Measurements from ENCODE around the gene TMEM179.

Gene TMEM179

DNA sequence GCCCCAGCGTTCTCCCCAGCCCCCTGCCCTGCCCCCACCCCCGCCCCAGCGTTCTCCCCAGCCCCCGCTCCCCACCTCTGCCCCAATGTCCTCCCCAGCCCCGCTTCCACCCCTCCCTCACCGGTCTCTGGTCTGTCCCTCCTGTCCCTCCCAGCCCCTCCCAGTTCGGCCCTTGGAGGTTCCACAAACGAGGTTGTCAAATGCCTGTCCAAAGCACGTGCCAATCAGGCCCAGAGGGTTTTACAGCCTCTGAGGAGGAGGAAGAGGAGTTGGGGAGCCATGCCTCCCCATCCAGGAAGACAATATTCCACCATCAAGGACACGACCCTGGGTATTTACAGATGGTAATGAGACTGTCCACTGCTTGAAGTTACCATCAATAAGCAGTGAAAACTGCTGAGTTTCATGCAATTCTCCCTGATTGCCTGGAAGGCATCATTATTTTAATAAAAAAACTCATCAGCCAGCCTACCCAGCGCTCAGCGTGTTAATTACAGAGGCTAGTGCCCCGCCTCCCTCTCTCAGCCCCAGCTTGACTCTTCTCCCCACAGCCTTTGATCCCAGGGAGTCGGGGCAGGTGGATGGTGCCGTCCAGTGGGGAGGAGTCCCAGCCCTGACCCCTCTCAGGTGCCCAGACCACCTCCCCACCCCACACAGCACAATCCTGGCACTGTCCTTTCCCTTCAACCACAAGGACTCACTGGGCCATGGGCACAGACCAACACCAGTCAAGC, 55.6 kb downstream of the TMEM179 start:
- DNase-seq (ENCODE audit: low read depth, low spot score), result no peak
- no peak overlapping the region for H3K27ac ChIP-seq

DNA sequence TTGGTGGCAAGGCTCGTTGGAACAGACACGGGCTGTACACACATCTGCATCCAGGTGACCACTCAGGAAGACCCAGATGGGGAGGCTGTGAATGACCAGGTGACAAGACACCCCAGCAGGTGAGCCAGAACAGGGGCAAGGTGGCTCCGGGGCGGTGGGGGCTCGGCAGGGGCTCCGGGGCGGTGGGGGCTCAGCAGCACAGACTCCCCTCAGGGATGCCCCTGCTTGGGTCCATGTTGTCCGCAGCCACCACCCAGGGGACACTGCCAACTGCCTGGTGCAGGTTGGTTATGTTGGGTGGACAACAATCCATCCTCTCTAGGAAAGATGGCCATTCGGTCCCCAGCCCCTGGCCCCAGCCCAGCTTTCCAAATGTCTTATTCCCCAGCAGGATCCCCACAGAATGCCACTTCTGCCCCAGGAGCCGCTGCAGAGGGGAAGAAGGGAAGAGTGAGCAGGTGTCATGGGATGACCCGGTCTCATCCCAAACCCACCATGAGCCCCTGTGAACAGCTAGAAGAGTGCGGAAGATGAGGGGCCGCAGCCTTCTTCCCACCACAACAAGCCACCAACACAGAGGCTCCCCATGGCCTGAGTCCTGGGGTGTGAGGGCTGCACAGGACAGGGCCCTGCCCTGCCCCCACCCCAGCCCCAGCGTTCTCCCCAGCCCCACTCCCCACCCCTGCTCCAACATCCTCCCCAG, 56.4 kb downstream of the TMEM179 start:
- no peak for DNase-seq (ENCODE audit: low read depth, low spot score)
- no peak overlapping the region for H3K27ac ChIP-seq

DNA sequence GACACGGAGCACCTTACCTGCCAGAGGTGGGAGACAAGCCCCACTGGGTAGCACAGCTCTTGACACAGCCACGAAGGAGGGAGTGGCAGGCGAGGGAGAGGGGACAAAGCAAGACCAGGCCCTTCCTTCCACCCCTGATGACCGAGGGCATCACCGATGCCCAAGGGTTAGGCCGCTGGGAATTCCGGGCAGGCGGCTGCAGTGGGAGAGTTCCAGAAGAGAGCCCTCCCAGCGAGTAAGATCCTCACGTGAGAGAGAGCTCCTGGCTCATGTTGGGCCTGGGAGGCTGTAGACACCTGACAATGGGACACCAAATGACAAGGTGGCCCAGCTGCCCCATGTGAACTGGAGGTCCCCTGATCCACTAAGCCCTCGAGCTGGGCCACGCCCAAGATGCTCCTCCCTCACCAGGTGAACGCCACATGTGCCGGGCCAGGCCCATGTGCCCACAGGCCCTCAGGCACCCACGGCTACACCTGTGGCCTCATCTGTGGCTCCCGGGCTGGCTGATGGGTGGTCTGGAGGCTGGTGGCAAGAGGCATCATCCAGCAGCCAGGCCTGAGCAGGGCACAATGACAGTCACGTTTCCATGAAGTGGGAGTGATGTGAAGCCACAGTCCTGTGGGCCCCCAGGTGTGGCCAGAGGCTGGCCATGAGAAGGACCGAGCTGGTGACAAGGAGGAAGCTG, 57.1 kb downstream of the TMEM179 start:
- no peak for DNase-seq (ENCODE audit: low read depth, low spot score)
- no peak overlapping the region for H3K27ac ChIP-seq

DNA sequence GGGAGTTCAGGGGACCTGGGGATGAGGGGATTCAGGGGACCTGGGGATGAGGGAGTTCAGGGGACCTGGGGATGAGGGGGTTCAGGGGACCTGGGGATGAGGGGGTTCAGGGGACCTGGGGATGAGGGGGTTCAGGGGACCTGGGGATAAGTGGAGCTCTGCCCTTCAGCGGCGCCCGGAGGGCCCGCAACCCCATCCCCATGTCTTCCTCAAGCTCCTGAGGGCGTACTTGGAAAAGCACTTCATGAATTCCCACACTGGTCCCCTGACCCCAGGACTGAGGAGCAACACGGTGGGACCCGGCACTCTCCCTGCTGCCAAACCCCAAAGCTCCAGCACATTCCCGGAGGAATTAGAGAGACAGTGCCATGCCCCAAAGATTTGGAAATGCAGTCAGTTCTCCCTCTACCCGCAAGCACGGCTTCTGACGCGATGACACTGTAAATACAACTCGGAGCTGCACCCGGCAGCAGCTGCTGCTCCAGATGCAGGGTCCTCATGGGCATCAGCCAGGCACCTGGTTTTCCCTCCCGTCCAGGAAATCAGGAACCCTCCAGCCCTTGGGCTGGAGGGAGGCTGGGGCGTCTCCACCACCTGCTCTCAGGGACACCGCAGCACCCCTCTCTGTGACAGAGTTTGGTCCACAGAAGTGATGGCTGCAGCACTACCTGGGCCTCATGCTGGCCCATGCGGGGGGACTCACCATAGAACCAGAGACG, 57.8 kb downstream of the TMEM179 start:
- DNase-seq (ENCODE audit: low read depth, low spot score), result no peak
- H3K27ac ChIP-seq, result no peak overlapping the region

DNA sequence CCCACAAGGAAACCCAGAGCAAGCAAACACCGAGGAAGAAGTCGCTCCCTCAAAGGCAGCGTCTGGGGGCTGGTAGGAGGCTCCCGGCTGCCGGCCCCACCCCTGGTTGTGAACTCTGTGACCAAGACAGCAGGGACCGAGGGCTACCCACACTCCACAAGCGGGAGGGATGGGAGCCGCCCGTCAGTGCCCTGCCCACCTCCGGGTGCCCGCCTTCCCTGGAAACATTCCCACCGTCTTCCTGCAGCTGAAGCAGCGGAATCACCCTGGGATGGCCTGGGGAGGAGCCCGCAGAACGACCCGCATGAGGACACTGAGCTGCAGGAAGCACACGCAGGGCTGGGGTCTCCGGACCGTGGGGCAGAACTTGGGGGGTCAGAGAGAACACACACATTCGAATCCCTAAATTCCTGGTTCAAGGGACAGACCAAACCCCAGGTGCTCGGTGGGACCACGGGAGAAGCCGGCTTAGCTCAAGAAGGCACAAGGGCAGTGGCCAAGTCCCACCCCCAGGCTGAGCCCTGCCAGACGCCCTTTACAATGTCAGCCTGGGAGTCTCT, 58.5 kb downstream of the TMEM179 start:
- H3K27ac ChIP-seq, result no peak overlapping the region
- DNase-seq (ENCODE audit: low read depth, low spot score), result no peak

DNA sequence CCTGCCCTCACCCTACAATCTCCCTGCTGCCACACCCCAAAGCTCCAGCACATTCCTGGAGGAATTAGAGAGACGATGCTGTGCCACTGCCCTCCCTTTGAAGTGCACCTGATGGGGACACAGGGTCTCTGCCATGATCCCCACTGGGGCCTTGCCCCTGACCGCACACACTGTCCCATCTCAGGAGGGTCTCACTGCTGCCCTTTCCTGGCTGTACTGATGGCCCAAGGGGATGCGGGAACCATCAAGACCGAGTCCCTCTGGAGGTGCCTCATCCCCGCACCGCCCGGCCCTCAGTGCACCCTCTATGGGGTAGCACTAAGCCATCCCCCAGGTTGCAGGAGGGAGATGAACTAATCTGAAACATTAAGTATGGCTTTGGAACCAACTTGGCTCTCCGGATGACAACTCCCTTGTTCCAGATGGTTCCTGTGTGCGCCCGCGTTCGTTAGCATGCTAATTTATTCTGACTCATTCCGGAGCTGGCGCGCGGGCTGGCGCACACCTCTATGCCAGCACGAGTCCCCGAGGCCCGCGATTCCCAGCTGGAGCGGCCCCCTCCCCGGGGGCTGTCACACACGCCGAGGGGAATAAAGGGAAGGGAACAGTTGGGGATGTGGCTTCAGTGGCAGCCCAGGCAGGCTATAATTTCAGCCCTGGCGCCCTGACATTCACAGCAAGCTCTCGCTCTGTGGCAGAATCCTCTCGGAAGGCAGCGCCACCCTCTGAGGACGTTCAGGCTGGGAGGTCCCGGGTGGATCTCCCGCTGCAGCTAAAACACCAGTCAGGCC, 59.2 kb downstream of the TMEM179 start:
- no peak overlapping the region for H3K27ac ChIP-seq
- DNase-seq (ENCODE audit: low read depth, low spot score), result no peak

DNA sequence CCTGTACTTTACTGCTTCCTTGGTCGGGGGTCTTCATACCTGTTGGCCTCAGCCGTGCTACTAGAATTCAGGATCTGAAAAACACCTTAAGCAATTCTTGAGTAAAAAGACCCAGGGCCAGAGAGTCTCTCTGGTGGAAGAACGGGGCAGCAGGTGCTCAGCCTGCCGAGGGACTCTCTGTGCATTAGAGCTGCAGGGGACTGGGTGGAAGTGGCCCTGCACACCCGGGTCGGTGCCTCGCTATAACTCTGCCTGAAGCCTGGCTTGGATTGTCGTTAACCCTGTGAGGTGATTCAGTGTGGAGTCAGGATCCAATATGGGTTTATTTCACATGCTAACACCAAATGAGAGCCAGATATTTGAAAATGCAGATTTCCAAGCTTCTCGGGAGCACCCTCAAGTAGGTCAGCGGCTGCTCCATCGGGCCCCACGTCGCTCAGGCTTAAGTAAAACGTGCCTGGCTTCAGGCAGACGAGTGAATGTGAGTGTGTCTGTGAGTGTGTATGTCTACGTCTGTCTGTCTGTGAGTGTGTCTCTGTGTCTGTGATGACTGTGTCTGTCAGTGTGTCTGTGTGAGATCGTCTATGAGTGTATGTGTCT, 60.1 kb downstream of the TMEM179 start:
- no peak for DNase-seq (ENCODE audit: low read depth, low spot score)
- no peak overlapping the region for H3K27ac ChIP-seq

DNA sequence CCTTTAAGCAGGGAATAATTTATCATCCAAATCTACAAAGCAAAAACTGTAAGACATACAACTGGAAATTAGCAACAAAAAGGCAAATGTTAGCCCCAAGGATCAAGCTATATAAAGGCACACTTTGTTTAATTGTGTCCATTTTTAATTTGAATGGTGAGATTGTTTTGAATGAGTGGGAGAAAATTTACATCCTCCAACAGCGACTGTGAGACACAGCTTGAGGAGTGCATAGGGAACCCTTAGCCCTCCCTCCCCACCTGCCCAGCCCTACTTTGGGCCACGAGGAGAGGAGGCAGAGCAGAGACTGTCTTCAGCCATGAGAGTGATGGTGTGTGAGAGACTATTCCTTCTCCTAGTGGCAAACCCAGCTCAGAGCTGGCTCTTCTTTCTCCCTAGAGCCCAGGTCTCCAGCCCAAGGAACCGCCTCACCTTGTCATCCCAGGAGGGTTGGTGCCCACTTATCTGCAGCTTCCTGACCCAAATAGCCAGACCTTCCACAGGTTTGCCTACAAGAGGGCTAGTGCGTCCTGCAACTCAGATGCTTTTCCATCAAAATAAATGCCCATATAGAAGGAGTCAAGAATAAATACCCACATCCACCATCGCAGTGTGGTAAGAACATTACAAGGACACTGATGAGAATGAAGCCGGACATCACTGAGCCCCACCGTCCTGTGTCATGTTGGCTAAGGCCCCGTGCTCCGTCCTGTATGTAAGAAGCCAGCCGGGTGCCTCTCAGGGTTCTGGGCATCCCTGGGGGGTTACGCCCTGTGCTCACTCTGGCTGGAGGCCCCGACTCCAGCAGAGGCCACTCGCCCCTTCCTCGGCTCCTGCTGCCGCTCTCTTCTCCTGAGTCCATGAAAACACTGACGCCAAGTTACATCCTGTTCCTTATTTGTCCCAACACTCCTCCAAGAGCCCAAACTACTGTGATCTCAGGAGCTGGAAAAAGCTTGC, 61.4 kb downstream of the TMEM179 start:
- no peak overlapping the region for H3K27ac ChIP-seq
- no peak for DNase-seq (ENCODE audit: low read depth, low spot score)

DNA sequence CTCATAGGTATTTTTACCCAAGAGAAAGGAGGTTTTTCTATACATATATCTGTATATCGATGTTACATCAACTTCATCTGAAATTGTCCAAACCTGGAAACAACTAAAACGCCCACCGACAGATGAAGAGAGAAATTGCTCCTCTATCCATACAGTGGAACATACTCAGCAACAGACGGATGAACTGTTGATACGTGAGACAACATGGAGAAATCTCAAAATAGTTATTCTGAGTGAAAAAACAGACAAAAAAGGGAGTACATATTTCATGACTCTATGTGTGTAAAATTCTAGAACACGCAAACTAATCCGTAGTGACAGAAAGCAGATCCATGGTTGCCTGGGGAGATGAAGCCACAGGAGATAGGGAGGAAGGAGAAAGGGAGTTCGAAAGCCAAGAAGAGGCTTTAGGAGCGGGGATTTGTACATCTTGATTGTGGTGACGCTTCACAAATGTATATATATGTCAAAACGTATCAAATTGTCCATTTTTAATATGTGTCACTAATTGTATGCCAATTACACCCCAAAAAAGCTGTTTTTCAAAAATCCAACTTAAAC, 62.6 kb downstream of the TMEM179 start:
- no peak overlapping the region for H3K27ac ChIP-seq
- DNase-seq (ENCODE audit: low read depth, low spot score), result no peak

Measured in epithelial cell of prostate (primary cell).